Neutrophil (primary cell): ENCODE results near the gene ZNF385C.

ENCODE experiments used
- H3K27ac ChIP-seq: fragments of 200-600 bp; sonication (generic); 2 replicates; pipeline ENCODE4 v1.5.1; 2016; ENCODE audit warnings: mild to moderate bottlenecking, moderate library complexity
- H3K27me3 ChIP-seq: fragments of 200-600 bp; sonication (generic); 2 replicates; pipeline ENCODE4 v1.6.0; 2016; ENCODE audit warnings: mild to moderate bottlenecking
- H3K36me3 ChIP-seq: fragments of 200-600 bp; sonication (generic); 2 replicates; pipeline ENCODE4 v1.5.1; 2017
- H3K4me1 ChIP-seq, 2 experiments: fragments of 200-600 bp in 1 of 2; sonication (generic) in 1 of 2; 1 replicate in 1 of 2; 2 replicates in 1 of 2; pipeline versions ENCODE4 v1.5.1 to v1.6.1; 2013 to 2016; ENCODE audit warnings: low read depth in 1 of 2, low read length in 1 of 2, mild to moderate bottlenecking in 1 of 2, moderate library complexity in 1 of 2; ENCODE audit not compliant: control insufficient read depth in 1 of 2, insufficient read depth in 1 of 2
- H3K4me3 ChIP-seq, 2 experiments: fragments of 200-600 bp in 1 of 2; sonication (generic) in 1 of 2; 1 replicate in 1 of 2; 2 replicates in 1 of 2; pipeline ENCODE4 v1.5.1; 2013 to 2016; ENCODE audit warnings: low read depth in 1 of 2, low read length in 1 of 2, mild to moderate bottlenecking in 1 of 2, moderate library complexity in 1 of 2
- H3K9me3 ChIP-seq: fragments of 200-600 bp; sonication (generic); 2 replicates; pipeline ENCODE4 v1.5.1; 2016
- TF ChIP-seq, protein P1 (sequence below): fragments of 200-600 bp; sonication (generic); IDR thresholded peaks from 2 replicates; pipeline ENCODE4 v1.5.1; 2016; ENCODE audit warnings: antibody characterized with exemption

Gene ZNF385C

DNA sequence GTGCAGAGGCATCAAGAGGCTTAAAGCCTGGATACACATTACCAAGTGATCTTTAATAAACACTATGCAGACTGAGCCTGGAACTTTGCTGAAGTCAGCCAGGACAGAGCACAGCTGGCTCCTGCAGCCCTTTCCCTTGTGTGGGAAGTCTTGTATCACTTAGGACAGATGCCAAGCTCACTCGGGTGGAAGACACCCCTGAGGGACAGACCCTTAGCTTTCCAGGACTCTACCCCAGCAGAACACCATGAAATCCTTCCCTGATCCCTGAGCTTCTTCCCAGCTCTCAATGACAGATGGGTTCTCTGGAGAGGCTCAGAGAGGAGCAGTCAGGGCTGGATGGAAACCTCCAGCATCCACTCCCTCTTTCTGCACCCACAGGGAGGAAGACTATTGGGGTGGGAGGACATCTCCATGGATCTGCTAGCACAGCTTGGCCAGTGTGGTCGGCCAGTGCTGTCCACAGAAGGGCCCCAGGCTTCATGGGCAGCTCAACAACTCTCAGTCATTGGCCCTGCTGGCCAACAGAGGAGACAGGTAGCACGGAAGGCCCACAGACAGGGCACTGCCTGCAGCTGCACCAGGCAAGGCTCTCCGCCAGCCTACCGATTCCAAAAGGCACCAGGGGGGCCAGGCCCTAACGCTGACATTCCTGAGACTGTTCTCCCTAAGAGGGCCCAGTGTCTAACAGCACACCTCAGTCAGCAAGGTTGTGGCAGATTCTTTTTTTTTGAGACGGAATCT lies 40.6 kb upstream of the ZNF385C start:
- H3K27me3 ChIP-seq, result no peaks in the 10 kb centered on the region
- no peaks in the 10 kb centered on the region for H3K9me3 ChIP-seq
- TF ChIP-seq, protein P1, sequence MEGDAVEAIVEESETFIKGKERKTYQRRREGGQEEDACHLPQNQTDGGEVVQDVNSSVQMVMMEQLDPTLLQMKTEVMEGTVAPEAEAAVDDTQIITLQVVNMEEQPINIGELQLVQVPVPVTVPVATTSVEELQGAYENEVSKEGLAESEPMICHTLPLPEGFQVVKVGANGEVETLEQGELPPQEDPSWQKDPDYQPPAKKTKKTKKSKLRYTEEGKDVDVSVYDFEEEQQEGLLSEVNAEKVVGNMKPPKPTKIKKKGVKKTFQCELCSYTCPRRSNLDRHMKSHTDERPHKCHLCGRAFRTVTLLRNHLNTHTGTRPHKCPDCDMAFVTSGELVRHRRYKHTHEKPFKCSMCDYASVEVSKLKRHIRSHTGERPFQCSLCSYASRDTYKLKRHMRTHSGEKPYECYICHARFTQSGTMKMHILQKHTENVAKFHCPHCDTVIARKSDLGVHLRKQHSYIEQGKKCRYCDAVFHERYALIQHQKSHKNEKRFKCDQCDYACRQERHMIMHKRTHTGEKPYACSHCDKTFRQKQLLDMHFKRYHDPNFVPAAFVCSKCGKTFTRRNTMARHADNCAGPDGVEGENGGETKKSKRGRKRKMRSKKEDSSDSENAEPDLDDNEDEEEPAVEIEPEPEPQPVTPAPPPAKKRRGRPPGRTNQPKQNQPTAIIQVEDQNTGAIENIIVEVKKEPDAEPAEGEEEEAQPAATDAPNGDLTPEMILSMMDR, result no peak
- no peak overlapping the region for H3K4me3 ChIP-seq
- H3K27ac ChIP-seq, result peak overlapping the region; percentile 38
- peaks cover 41% of the 10 kb centered on the region for H3K36me3 ChIP-seq
- peaks cover 23 to 24% of the 10 kb centered on the region in 2 experiments for H3K4me1 ChIP-seq

DNA sequence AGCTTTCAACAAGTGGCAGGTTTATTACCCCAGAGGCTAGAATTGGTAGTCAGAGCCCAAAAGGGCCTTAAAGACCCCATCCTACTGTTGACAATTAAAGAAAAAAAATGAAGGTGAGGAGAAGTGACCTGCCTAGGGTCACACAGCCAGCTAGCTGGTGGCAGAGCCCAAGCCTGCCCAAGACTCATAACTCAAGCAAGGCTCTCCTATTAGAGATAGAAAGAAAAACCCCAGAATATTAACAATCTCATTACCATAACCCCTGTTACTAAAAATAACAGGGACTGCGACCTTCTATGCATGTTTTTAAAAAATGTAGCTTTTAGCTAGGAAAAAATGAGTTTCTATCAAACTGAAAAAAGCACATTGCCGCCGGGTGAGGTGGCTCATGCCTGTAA lies 38.4 kb upstream of the ZNF385C start:
- Histone ChIP-seq H3K27me3 (no peaks in the 10 kb centered on the region), H3K36me3 (peaks cover 20% of the 10 kb centered on the region), H3K4me1 (peaks cover 44 to 47% of the 10 kb centered on the region in 2 experiments), H3K27ac (peak overlapping the region; percentile 87), H3K9me3 (no peaks in the 10 kb centered on the region), H3K4me3 (no peak overlapping the region)
- TF ChIP-seq, protein P1, result no peak

DNA sequence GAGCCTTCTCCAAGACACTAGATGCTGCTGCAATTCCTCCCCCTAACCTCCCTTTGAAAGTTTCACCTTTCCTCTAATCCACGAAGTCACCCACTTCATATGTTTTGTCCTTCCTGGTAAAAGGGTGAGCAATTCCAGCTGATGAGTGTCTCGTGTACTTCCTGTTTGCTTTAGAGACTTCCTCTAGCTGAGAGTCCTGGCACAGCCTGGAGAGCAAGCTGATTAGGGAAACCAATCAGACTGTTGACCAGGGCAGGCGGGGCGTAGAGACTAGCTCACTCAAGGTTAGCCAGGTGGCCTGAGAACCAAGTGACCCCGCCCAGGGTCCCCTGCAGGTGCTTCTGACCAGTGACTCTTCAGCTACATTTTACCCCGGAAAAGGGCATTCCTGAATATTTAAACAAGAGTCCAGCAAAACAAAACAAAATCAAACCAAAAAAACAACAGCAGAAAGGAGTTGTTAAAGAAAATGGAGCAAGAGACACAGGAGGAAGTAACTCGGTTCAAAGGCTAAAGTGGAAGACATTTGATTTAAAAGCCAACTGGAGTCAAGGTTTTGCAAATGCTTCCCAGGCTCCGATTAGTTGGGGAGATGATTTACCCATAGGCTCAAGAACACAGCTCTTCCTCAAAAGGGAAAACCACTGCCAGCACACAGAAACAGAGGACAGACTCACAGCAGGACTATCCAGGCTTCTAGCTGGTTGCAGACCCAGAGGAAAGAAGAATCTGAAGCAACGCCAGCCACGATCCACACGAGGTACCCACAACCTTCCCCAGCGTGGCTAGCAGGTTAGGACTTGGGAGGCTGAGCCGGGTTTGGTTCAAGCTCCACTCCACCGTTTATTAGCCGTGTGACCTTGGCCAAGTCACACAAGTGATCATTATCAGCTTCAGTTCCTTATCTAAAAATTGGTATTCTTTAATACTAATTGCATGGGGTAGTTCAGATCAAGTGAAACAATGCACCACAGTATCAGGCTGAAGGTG lies 37.7 kb upstream of the ZNF385C start:
- Histone ChIP-seq H3K4me1 (peaks cover 50 to 51% of the 10 kb centered on the region in 2 experiments), H3K9me3 (no peaks in the 10 kb centered on the region), H3K4me3 (peak overlapping the region in 1 of 2 experiments; percentile 7), H3K36me3 (peaks cover 13% of the 10 kb centered on the region), H3K27ac (peak overlapping the region; percentile 87), H3K27me3 (no peaks in the 10 kb centered on the region)
- TF ChIP-seq, protein P1, result no peak

DNA sequence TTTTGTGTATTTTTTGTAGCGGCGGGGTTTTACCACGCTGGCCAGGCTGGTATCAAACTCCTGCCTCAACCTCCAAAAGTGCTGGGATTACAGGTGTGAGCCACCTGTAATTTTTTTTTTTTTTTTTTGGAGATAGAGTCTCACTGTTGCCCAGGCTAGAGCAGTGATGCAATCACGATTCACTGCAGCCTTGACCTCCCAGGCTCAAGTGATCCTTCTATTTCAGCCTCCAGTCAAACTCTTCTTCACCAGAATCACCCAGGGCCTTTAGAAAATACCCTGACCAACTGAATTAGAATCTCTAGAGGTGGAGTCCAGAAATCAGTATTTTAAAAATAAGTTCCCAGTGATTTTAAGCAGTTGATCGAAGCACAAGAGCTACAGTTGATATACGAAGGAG lies 36.9 kb upstream of the ZNF385C start:
- peak overlapping the region in 1 of 2 experiments; percentile 7 for H3K4me3 ChIP-seq
- no peaks in the 10 kb centered on the region for H3K9me3 ChIP-seq
- H3K27ac ChIP-seq, result peak overlapping the region; percentile 87
- H3K4me1 ChIP-seq, result peaks cover 50 to 52% of the 10 kb centered on the region in 2 experiments
- no peaks in the 10 kb centered on the region for H3K27me3 ChIP-seq
- TF ChIP-seq, protein P1, result no peak
- H3K36me3 ChIP-seq, result peaks cover 18% of the 10 kb centered on the region

DNA sequence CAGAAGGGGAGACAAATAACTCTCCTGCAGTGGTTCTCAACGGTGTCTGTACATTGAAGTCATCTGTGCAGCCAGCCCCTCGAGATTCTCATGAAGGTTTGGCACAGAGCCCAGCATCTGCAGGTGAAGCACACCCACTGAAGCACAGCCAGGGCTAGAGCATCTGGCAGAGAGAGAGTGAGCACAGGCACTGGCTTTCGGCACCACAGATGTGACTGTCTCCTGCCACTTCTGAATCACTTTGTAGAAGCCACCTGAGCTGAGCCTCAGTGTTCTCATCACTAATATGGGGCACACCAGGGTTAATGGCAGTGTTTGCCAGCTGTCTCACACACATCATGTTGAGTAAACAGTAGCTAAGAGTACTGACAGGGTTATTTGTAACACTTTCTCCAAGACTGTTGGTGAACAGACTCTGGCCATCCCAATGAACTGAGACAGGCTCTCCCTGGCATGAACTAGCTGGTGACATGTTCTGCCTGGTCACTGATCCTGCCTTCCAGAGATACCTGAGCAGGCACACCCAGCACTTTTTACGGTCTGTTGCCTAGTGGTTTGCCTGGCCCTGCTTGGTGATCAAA lies 35.3 kb upstream of the ZNF385C start:
- Histone ChIP-seq H3K9me3 (no peaks in the 10 kb centered on the region), H3K36me3 (peaks cover 27% of the 10 kb centered on the region), H3K4me3 (no peak overlapping the region), H3K27me3 (no peaks in the 10 kb centered on the region), H3K27ac (peak overlapping the region; percentile 67), H3K4me1 (peaks cover 50 to 52% of the 10 kb centered on the region in 2 experiments)
- TF ChIP-seq, protein P1, result no peak
